ENCODE data around the gene KIAA0586. TPM values are rescaled to one million over a fixed set of nuclear protein-coding genes. Genes with fewer than 3 reads are reported as not detected.

KIAA0586 gene
- total RNA-seq, 1 experiment from 2014 or later: 13.5 TPM

- Histone ChIP-seq H3K36me3 (ENCODE audit: control insufficient read depth, insufficient read depth, low read length) (no peaks in the 10 kb centered on the region), H3K27me3 (replicated peaks; ENCODE audit: control insufficient read depth, insufficient read depth, low read length) (no peaks in the 10 kb centered on the region; the same call in 1 of the 2 replicates), H3K4me1 (no peaks in the 10 kb centered on the region), H3K4me3 (ENCODE audit: low read depth, low read length) (no peak overlapping the region), H3K9me3 (no peaks in the 10 kb centered on the region)
- Mint-ChIP-seq H3K4me3 (ENCODE audit: unreplicated experiment) (no peak overlapping the region), H3K27me3 (ENCODE audit: insufficient read depth, unreplicated experiment) (no peaks in the 10 kb centered on the region), H3K9me3 (ENCODE audit: unreplicated experiment) (no peaks in the 10 kb centered on the region), H3K4me1 (ENCODE audit: low read depth, unreplicated experiment) (no peaks in the 10 kb centered on the region), H3K27ac (ENCODE audit: unreplicated experiment) (no peak overlapping the region), H3K36me3 (ENCODE audit: insufficient read depth, unreplicated experiment) (no peaks in the 10 kb centered on the region)
- ChIA-PET CTCF (interaction anchor here (1.2 kb wide), 1 partner anchor 56 kb away, joined by 3 read pairs; no protein-coding TSS in a partner anchor), POLR2A (no interaction called here)
- intact Hi-C loops (cut with micrococcal nuclease; ENCODE audit: unreplicated experiment): no loop called here
- no peak for DNase-seq
- BruUV-seq (replicated peaks): no TSS peak
- TF ChIP-seq CTCF (IDR thresholded peaks at IDR 0.05; ENCODE audit: insufficient read depth in 1 of 2, low read depth in 1 of 2, low read length in 1 of 2, severe bottlenecking in 1 of 2, unreplicated experiment in 1 of 2): no peak
These were observed 129.7 kb downstream of the KIAA0586 start for GRCh38 chr14:58557242-58557641.

- Histone ChIP-seq H3K4me1 (no peaks in the 10 kb centered on the region), H3K36me3 (ENCODE audit: control insufficient read depth, insufficient read depth, low read length) (no peaks in the 10 kb centered on the region), H3K9me3 (no peaks in the 10 kb centered on the region), H3K27me3 (replicated peaks; ENCODE audit: control insufficient read depth, insufficient read depth, low read length) (no peaks in the 10 kb centered on the region; the same call in 1 of the 2 replicates), H3K4me3 (ENCODE audit: low read depth, low read length) (no peak overlapping the region)
- Mint-ChIP-seq H3K9me3 (ENCODE audit: unreplicated experiment) (no peaks in the 10 kb centered on the region), H3K4me1 (ENCODE audit: low read depth, unreplicated experiment) (no peaks in the 10 kb centered on the region), H3K36me3 (ENCODE audit: insufficient read depth, unreplicated experiment) (no peaks in the 10 kb centered on the region), H3K27ac (ENCODE audit: unreplicated experiment) (no peak overlapping the region), H3K4me3 (ENCODE audit: unreplicated experiment) (no peak overlapping the region), H3K27me3 (ENCODE audit: insufficient read depth, unreplicated experiment) (peaks cover 5% of the 10 kb centered on the region)
- CTCF ChIA-PET: no interaction called here
- TF ChIP-seq CTCF (IDR thresholded peaks at IDR 0.05; ENCODE audit: insufficient read depth in 1 of 2, low read depth in 1 of 2, low read length in 1 of 2, severe bottlenecking in 1 of 2, unreplicated experiment in 1 of 2): no peak
- no peak for DNase-seq
- no TSS peak for BruUV-seq (replicated peaks)
- POLR2A ChIA-PET: no interaction called here
- intact Hi-C loops (cut with micrococcal nuclease; ENCODE audit: unreplicated experiment): no loop called here
These were observed 132.7 kb downstream of the KIAA0586 start for GRCh38 chr14:58560208-58560607.

GRCh38 chr14:58562141-58562540 lies 134.6 kb downstream of the KIAA0586 start:
- Mint-ChIP-seq H3K27me3 (ENCODE audit: insufficient read depth, unreplicated experiment) (peaks cover 7% of the 10 kb centered on the region), H3K4me3 (ENCODE audit: unreplicated experiment) (no peak overlapping the region), H3K36me3 (ENCODE audit: insufficient read depth, unreplicated experiment) (no peaks in the 10 kb centered on the region), H3K4me1 (ENCODE audit: low read depth, unreplicated experiment) (no peaks in the 10 kb centered on the region), H3K27ac (ENCODE audit: unreplicated experiment) (no peak overlapping the region), H3K9me3 (ENCODE audit: unreplicated experiment) (no peaks in the 10 kb centered on the region)
- Histone ChIP-seq H3K36me3 (ENCODE audit: control insufficient read depth, insufficient read depth, low read length) (no peaks in the 10 kb centered on the region), H3K4me1 (no peaks in the 10 kb centered on the region), H3K9me3 (no peaks in the 10 kb centered on the region), H3K27me3 (replicated peaks; ENCODE audit: control insufficient read depth, insufficient read depth, low read length) (no peaks in the 10 kb centered on the region), H3K4me3 (ENCODE audit: low read depth, low read length) (no peak overlapping the region)
- no peak for DNase-seq
- intact Hi-C loops (cut with micrococcal nuclease; ENCODE audit: unreplicated experiment): no loop called here
- ChIA-PET CTCF (interaction anchor here (0.6 kb wide), 1 partner anchor 28 kb away, joined by 7 read pairs; no protein-coding TSS in a partner anchor), POLR2A (no interaction called here)
- no TSS peak for BruUV-seq (replicated peaks)
- no peak for TF ChIP-seq CTCF (IDR thresholded peaks at IDR 0.05; ENCODE audit: insufficient read depth in 1 of 2, low read depth in 1 of 2, low read length in 1 of 2, severe bottlenecking in 1 of 2, unreplicated experiment in 1 of 2)
